ENCODE results near the gene KATNAL2. TPM values are rescaled to one million over a fixed set of nuclear protein-coding genes. Genes with fewer than 3 reads are reported as not detected.

The KATNAL2 gene
- total RNA-seq, 1 experiment from 2014 or later, result 21.7 TPM

- H3T11ph ChIP-seq (ENCODE audit: low read length), result no peak overlapping the region
- Mint-ChIP-seq H3K4me3 (no peak overlapping the region), H3K27me3 (ENCODE audit: low read depth) (no peaks in the 10 kb centered on the region), H3K9me3 (no peaks in the 10 kb centered on the region), H3K27ac (no peak overlapping the region), H3K4me1 (no peaks in the 10 kb centered on the region; a peak in 1 of 4 replicates), H3K36me3 (ENCODE audit: insufficient read depth in 1 of 3, low read depth in 3 of 3) (peaks cover 0 to 16% (median 4%) of the 10 kb centered on the region in 3 experiments; a peak in 3 of 7 replicates)
- H3K79me1 ChIP-seq (ENCODE audit: insufficient read depth, low read depth, low read length, poor library complexity, severe bottlenecking), result peaks cover 9% of the 10 kb centered on the region
- H3K9me3 ChIP-seq (ENCODE audit: control insufficient read depth, low read depth, low read length), result no peaks in the 10 kb centered on the region
- H2BK5ac ChIP-seq (ENCODE audit: insufficient read length, low read length), result no peak overlapping the region
- no peak overlapping the region for H2AK5ac ChIP-seq (ENCODE audit: insufficient read length, low read length)
- H3K14ac ChIP-seq (ENCODE audit: insufficient read depth, low read length), result no peak overlapping the region
- no peak overlapping the region for H3K56ac ChIP-seq (ENCODE audit: insufficient read length, low read depth, low read length)
- H4K20me1 ChIP-seq (ENCODE audit: control insufficient read depth, insufficient read depth, insufficient read length), result no peaks in the 10 kb centered on the region
- no peaks in the 10 kb centered on the region for H3K23me2 ChIP-seq (ENCODE audit: insufficient read length, low read depth, low read length, poor library complexity, severe bottlenecking)
- H3K9ac ChIP-seq (ENCODE audit: extremely low read depth, insufficient read length, low read length), result no peak overlapping the region
- no CpG with 5 or more reads among the region's 5 CpGs for WGBS (ENCODE audit: extremely low coverage, insufficient read length, low lambda C conversion rate)
- no peak overlapping the region for H3K18ac ChIP-seq (ENCODE audit: insufficient read length, low read depth, low read length)
- no peak overlapping the region for H3K27ac ChIP-seq (ENCODE audit: insufficient read length, low read depth, low read length)
- H2BK120ac ChIP-seq (ENCODE audit: low read depth, low read length, poor library complexity, severe bottlenecking), result no peak overlapping the region
- no peak overlapping the region for H4K91ac ChIP-seq (ENCODE audit: insufficient read length, low read depth, low read length)
- peaks cover 10% of the 10 kb centered on the region; the same call in 1 of the 2 replicates for H3K79me2 ChIP-seq (ENCODE audit: insufficient read depth, low read length)
- no peak overlapping the region for H3K4me2 ChIP-seq (ENCODE audit: insufficient read depth, insufficient read length, low read length)
- no peak overlapping the region for H4K5ac ChIP-seq (ENCODE audit: insufficient read length, low read depth, low read length)
- no peaks in the 10 kb centered on the region for H3K4me1 ChIP-seq (ENCODE audit: insufficient read depth, low read length)
- H2BK20ac ChIP-seq (ENCODE audit: low read depth, low read length, poor library complexity, severe bottlenecking), result no peak overlapping the region
- H3K23ac ChIP-seq (ENCODE audit: insufficient read length, low read depth, low read length), result no peak overlapping the region
- no peak overlapping the region for H4K8ac ChIP-seq (replicated peaks; ENCODE audit: insufficient read length, low read depth, low read length)
- no peak overlapping the region for H2BK12ac ChIP-seq (ENCODE audit: insufficient read length, low read depth, low read length)
- no peak overlapping the region for H3K4ac ChIP-seq (ENCODE audit: low read depth, low read length)
- H3K27me3 ChIP-seq (ENCODE audit: insufficient read depth, low read length), result no peaks in the 10 kb centered on the region
- H2AFZ ChIP-seq (ENCODE audit: low read length), result no peak overlapping the region
- DNase-seq, result no peak
- TF ChIP-seq CTCF (conservative IDR thresholded peaks at IDR 0.05), result no peak
- no peak overlapping the region for H2BK15ac ChIP-seq (ENCODE audit: low read depth, low read length)
These were observed 225.8 kb downstream of the KATNAL2 start for GRCh38 chr18:47143153-47143552.
